LNCAP (cell line): ENCODE measurements around the gene HDAC10.

Experiments used
- TF ChIP-seq, protein P1 (sequence below): fragments of 450-650 bp; IDR thresholded peaks from 2 replicates; pipeline ENCODE4 v1.5.1; 2017; ENCODE audit warnings: mild to moderate bottlenecking

The HDAC10 gene

DNA sequence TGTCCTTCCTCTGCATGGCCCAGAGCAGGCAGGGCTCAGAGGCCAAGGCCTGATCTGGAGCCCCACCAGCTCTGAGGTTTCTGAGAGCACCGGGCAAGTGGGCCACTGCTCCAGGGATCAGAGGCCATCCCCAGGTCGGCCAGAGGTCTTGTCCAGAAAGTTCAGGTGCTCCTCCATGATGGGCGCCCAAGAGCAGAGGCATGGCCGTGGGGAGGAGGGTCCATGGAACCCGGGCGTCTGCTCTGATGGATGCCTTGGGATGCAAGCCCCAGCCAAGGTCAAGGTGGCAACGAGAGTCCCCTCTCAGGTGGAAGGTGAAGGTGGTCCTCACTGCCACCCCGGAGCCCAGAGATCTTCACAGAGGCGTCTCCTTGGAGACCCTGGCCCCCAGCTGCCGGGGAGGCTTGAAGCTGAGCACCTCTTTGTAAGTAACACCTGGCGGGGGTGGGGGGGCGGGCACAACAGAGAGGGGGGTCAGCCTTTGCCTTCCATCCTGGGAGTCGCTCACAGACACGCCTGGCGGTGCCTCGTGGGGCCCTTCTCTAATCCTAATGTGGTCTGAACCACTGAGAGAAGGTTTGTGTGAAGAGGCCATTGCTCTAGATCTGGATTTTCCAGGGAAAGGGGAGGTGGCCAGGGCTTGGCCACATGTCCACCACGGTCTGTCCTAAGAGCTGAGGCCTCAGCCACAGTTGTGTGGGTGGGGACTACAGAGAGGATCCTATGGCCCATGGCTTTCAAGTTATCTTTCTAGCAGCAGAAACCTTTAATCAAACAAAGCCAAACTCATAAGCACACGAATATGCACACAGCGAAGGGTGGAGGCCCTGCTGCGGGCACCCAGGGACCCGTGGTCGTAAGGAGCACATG, 2.2 kb upstream of the HDAC10 start:
- TF ChIP-seq, protein P1, sequence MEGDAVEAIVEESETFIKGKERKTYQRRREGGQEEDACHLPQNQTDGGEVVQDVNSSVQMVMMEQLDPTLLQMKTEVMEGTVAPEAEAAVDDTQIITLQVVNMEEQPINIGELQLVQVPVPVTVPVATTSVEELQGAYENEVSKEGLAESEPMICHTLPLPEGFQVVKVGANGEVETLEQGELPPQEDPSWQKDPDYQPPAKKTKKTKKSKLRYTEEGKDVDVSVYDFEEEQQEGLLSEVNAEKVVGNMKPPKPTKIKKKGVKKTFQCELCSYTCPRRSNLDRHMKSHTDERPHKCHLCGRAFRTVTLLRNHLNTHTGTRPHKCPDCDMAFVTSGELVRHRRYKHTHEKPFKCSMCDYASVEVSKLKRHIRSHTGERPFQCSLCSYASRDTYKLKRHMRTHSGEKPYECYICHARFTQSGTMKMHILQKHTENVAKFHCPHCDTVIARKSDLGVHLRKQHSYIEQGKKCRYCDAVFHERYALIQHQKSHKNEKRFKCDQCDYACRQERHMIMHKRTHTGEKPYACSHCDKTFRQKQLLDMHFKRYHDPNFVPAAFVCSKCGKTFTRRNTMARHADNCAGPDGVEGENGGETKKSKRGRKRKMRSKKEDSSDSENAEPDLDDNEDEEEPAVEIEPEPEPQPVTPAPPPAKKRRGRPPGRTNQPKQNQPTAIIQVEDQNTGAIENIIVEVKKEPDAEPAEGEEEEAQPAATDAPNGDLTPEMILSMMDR: no peak

DNA sequence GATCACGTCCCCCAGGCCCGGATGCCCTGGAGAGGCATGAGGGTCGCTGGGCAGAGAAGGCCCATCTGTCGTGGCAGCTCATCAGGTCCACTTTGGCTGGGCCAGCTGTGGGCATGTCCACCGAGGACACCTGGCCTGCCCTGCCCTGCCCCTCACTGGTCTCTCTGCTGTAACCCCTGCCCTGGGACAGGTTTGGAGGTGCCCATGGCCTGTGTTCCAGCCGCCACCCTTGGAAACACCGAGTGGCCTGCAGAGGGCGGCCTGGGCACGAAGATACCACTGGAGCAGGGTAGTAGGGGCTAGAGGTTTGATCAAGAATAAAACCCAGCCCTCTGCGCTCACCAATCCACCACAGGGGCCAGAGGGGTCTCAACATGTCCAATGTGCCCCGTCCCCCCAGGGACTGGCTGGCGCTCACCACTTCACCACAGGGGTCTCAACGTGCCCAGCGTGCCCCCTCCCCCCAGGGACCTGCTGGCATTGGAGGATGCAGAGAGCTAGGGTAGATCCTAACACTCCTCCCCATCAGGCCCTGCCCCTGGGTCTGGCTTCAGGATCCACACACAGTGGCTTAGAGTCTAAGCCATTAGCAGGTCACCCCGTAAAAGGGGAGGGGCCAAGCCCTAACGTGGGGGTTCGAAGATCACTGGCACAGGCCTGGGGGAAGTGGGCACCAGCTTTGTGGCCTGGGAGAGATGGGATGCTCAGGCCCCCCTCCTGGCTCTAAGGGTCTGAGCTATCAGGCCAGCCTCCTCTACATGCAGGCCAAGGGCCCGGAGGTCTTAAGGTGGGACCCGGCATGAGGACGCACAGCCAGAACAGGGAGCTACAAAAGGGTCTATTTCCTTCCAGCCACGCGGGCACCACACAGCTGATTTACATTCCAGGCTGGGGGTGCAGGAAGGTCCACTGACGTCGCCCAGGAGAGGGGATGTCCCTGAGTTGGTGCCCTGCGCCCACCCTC, 1.3 kb upstream of the HDAC10 start:
- TF ChIP-seq, protein P1: peak; percentile 65

DNA sequence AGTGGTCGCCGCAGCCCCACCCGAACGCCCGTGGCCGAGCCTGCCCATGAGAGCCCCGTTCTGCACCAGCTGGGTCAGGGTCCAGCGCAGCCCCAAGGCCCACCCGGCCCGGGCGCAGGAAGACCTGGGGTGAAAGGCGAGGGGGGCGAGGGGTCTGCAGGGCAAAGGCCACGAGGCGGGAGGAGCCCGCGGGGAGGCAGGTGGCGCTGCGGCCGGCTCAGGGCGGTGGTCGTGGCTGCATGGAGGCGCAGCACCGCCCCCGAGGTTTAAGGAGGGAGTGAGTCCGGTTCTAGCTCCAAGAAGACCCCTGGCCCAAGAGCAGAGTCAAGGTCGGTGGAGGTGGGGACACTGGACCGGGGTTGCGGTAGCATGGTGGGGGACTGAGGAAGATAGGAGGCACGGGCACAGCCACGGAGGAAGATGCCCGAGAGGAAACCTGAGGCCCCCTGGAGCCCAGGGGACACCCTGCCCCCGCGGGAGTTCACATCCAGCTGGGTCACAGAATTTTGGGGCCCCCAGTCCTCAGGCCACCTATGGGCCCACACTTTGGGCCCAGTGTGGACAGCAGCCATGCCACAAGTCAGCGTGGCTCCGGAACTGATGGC, 514 bp upstream of the HDAC10 start:
- TF ChIP-seq, protein P1: no peak

DNA sequence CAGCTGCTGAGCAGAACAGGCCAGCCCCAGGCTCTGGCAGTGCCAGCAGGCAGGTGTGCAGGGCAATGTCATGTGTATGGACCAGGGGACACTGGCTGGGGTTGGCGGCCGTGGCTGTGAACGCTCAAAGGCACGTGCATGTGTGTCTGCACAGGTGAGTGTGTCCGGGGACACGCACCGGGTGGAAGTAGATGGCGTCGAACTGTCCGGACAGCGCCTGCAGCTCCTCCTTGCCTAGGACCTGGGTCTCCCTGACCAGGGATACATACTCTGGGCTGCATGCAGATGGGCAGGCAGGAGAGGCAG, 863 bp downstream of the HDAC10 start:
- TF ChIP-seq, protein P1: no peak

DNA sequence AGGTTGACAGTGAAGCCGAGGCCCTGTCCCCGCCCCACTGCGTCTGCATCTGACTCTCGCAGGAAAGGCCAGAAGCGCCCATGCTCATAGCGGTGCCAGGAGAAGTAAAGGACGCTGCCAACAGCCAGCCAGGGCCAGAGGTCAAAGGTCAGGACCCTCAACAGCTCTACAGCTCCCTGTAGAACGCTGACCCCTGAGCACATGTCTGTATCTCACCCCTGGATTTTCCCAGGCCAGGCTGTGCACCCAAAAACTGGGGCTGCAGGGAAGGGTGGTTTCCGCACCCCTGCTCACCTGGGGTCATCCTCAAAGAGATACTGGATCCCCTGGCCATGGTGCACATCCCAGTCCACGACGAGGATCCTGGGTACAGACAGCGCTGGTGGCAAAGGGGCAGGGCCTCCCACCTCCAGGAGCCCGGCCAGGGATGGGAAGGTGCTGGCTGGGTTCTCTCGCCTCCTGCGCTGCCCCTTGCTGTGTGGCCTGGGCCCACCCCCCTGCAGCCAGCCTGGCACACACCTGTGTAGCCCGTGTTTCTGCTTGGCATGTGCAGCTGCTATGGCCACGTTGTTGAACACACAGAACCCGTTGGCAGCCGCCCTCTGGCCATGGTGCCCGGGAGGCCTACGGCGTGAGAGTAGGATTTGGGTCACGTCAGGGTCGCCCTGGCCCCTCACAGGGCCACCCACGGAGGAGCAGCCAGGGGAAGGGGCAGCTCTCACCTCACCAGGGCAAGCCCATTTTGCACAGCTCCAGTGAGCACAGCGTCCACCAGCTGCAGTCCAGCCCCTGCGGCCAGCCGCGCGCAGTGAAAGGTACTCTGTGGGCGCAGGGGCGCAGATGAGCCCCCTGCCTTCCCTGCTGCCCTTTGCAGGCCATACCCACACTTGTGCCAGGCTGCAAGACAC, 1.5 kb downstream of the HDAC10 start:
- TF ChIP-seq, protein P1: no peak

DNA sequence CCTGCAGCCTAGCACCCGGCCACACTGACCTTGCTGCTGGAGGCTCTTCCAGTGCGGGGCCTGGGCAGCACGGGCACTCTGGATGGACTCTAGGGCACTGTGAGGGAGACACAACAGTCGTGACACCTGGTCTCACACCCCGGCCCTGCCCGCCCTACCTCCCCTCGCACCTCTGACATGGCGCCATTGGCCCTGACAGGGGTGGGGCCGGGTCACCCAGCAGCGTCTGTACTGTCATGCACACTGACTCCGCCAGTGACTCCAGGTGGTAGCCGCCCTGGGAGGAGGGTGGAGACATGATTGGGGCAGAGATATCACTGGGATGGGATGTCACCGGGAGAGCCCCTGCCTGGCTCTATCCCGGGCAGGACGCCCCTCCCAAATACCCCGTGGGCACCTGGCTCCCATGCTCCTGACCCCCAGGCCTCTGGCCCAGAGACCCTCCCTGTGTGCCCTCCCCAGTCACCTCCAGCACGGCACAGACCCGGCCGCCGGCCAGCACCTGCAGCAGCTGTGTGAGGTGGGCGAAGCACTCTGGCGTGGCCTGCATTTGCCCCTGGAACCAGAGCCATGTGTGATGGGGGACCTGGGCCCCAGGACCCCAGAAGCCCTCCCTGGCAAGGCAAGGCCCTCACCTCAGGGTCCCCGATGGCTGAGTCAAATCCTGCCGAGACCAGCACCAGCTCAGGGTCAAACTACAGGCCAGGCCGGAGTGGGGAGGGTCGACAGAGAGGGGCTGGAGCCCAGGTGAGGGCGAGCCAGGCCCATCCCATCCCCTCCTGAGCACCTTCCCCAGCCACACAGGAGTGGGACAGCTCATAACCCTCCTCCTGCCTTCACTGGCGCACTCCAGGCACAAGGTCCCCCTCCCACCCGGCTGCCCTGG, 2.6 kb downstream of the HDAC10 start:
- TF ChIP-seq, protein P1: no peak
